ENCODE measurements around the gene PPP1R1B.

- TF ChIP-seq, protein P1, sequence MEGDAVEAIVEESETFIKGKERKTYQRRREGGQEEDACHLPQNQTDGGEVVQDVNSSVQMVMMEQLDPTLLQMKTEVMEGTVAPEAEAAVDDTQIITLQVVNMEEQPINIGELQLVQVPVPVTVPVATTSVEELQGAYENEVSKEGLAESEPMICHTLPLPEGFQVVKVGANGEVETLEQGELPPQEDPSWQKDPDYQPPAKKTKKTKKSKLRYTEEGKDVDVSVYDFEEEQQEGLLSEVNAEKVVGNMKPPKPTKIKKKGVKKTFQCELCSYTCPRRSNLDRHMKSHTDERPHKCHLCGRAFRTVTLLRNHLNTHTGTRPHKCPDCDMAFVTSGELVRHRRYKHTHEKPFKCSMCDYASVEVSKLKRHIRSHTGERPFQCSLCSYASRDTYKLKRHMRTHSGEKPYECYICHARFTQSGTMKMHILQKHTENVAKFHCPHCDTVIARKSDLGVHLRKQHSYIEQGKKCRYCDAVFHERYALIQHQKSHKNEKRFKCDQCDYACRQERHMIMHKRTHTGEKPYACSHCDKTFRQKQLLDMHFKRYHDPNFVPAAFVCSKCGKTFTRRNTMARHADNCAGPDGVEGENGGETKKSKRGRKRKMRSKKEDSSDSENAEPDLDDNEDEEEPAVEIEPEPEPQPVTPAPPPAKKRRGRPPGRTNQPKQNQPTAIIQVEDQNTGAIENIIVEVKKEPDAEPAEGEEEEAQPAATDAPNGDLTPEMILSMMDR (IDR thresholded peaks at IDR 0.05) = no peak
- TF ChIP-seq POLR2A (IDR thresholded peaks at IDR 0.05) = no peak
Measured at GRCh38 chr17:39663340-39663687, 36.6 kb downstream of the PPP1R1B start.
